DMS 273 treated with DMSO at 0.1 percent for 48 hours (cell line): Measurements from ENCODE around the gene AIFM2.
"Not testable (repeated sequence)": the region's sequence is repeated elsewhere in the genome, so short reads cannot be mapped to it uniquely, and the experiment has no call there.

Experiments
- DNase-seq: peaks from one replicate; lab custom pipeline; 2025; lab: John Stamatoyannopoulos, UW

Gene AIFM2

GRCh38 chr10:70132098-70133029, at the start of gene AIFM2:
AIFM2 (minus strand) TSS chr10:70132825; CDS start chr10:70124084, 8,741 bp downstream.
- no peak for DNase-seq

GRCh38 chr10:70179209-70179608, 46.6 kb upstream of the AIFM2 start:
- not testable (repeated sequence) for DNase-seq

GRCh38 chr10:70178139-70178725, 45.6 kb upstream of the AIFM2 start:
- DNase-seq: no peak

GRCh38 chr10:70176441-70176840, 43.8 kb upstream of the AIFM2 start:
- DNase-seq: no peak

- DNase-seq: no peak
Measured at GRCh38 chr10:70175516-70175915, 42.9 kb upstream of the AIFM2 start.

- DNase-seq: no peak
Measured at GRCh38 chr10:70174058-70174741, 41.6 kb upstream of the AIFM2 start.

- no peak for DNase-seq
Measured at GRCh38 chr10:70169649-70170364, 37.2 kb upstream of the AIFM2 start.

GRCh38 chr10:70169011-70169410, 36.4 kb upstream of the AIFM2 start:
- no peak for DNase-seq

GRCh38 chr10:70167246-70167645, 34.6 kb upstream of the AIFM2 start:
- DNase-seq: no peak

GRCh38 chr10:70166394-70166793, 33.8 kb upstream of the AIFM2 start:
- DNase-seq: no peak

- DNase-seq: no peak
Measured at GRCh38 chr10:70164163-70164562, 31.5 kb upstream of the AIFM2 start.

GRCh38 chr10:70163448-70163847, 30.8 kb upstream of the AIFM2 start:
- no peak for DNase-seq

- DNase-seq: no peak
Measured at GRCh38 chr10:70162892-70163201, 30.2 kb upstream of the AIFM2 start.

GRCh38 chr10:70162151-70162891, 29.7 kb upstream of the AIFM2 start:
- no peak for DNase-seq

- no peak for DNase-seq
Measured at GRCh38 chr10:70160798-70161197, 28.2 kb upstream of the AIFM2 start.

GRCh38 chr10:70159366-70159765, 26.7 kb upstream of the AIFM2 start:
- DNase-seq: not testable (repeated sequence)

GRCh38 chr10:70158113-70158512, 25.5 kb upstream of the AIFM2 start:
- no peak for DNase-seq

- DNase-seq: no peak
Measured at GRCh38 chr10:70155255-70155838, 22.7 kb upstream of the AIFM2 start.

GRCh38 chr10:70148516-70148915, 15.9 kb upstream of the AIFM2 start:
- DNase-seq: no peak

GRCh38 chr10:70147259-70147625, 14.6 kb upstream of the AIFM2 start:
- no peak for DNase-seq
